Kidney (tissue), 14 donors: Measurements from ENCODE around the gene CMIP. TPM values are rescaled to one million over a fixed set of nuclear protein-coding genes. Genes with fewer than 3 reads are reported as not detected.
A peak's percentile ranks its signal among the peaks of the same experiment; 100 is the strongest.

Experiments used
- DNase-seq, 5 donors: peaks; one replicate each; pipeline ENCODE4 v3.0.0-alpha.2; 2013 to 2020
- FAIRE-seq: peaks from 2 replicates; lab custom pipeline; 2012; peaks lifted over from hg19 to GRCh38; lab: Jason Lieb, UNC
- H3K27ac ChIP-seq, 2 donors: one replicate each; pipeline ENCODE4 v1.7.0; 2013; ENCODE audit warnings: low read depth in 2 of 2, low read length in 2 of 2, inconsistent platforms in 1 of 2
- H3K27me3 ChIP-seq: one replicate; pipeline ENCODE4 v1.7.1; 2013; ENCODE audit warnings: low read length, inconsistent platforms; ENCODE audit not compliant: control insufficient read depth, insufficient read depth
- H3K36me3 ChIP-seq, 3 donors: one replicate each; pipeline versions ENCODE4 v1.7.0 to v1.7.1; 2013; ENCODE audit warnings: low read length in 3 of 3, control low read depth in 1 of 3, inconsistent platforms in 1 of 3; ENCODE audit not compliant: insufficient read depth in 3 of 3, control insufficient read depth in 2 of 3
- H3K4me1 ChIP-seq, 3 donors: one replicate each; pipeline versions ENCODE4 v1.7.0 to v1.7.1; 2013; ENCODE audit warnings: low read length in 3 of 3, inconsistent platforms in 1 of 3, low read depth in 1 of 3; ENCODE audit not compliant: control insufficient read depth in 2 of 3, insufficient read depth in 2 of 3
- H3K4me3 ChIP-seq, 3 donors: one replicate each; pipeline versions ENCODE4 v1.7.0 to v1.8.1; 2013; ENCODE audit warnings: low read length in 3 of 3, control low read depth in 1 of 3, inconsistent platforms in 1 of 3
- H3K9ac ChIP-seq, 3 donors: one replicate each; pipeline versions ENCODE4 v1.7.0 to v1.7.1; 2013; ENCODE audit warnings: low read length in 3 of 3, control low read depth in 1 of 3, inconsistent platforms in 1 of 3
- H3K9me3 ChIP-seq, 3 donors: one replicate each; pipeline versions ENCODE4 v1.7.0 to v1.7.1; 2013; ENCODE audit warnings: low read length in 3 of 3, control low read depth in 1 of 3, inconsistent platforms in 1 of 3; ENCODE audit not compliant: control insufficient read depth in 2 of 3, insufficient read depth in 1 of 3
- intact Hi-C: fragments of 100-400 bp; cut with DNase I; formaldehyde crosslinking; loops from one replicate; pipeline ENCODE4 v1.11.1; 2022
- polyA plus RNA-seq: library from polyadenylated mRNA; stranded (reverse); fragments of 350-450 nt; fragmentation: Illumina TruSeq; extraction: RNeasy Lipid Tissue Mini Kit (QIAGEN cat#74804); gene quantifications from one replicate; pipeline ENCODE4 v1.2.3, GENCODE V29; 2014; ENCODE audit warnings: low read depth, low replicate concordance; ENCODE audit not compliant: insufficient read depth
- total RNA-seq: library from RNA; stranded (reverse); fragmentation: NEBNext Ultra II Directional; extraction: Animal tissue kit (Norgen Biotek cat#: 25700); gene quantifications from one replicate; pipeline ENCODE4 v1.2.1, GENCODE V29; 2021
- TF ChIP-seq, protein P1 (sequence below): IDR thresholded peaks from 3 replicates; pipeline ENCODE4 v1.5.1; 2012; ENCODE audit warnings: mild to moderate bottlenecking, moderate library complexity, borderline replicate concordance; ENCODE audit not compliant: insufficient read depth; ENCODE audit errors: extremely low read depth
- donor health status: control.
- donor health status: control.
- donor health status: control.
- donor health status: control.
- donor health status: control.
- donor health status: DM: yes; HTN: yes; CAD: no.
- donor health status: Normal renal cell carcinoma (clear cell type).

Gene CMIP
- total and polyA plus RNA-seq, 2 donors from 2014 or later = 16.6 to 65.7 TPM

- H3K27me3 ChIP-seq = no peaks in the 10 kb centered on the region
- H3K36me3 ChIP-seq = peaks cover 9 to 13% (median 9%) of the 10 kb centered on the region in 3 donors
- FAIRE-seq (no peak), DNase-seq (peak in 4 of 5 donors; percentile 33 to 82 (median 55))
- peaks cover 0 to 3% (median 0%) of the 10 kb centered on the region in 3 donors for H3K9me3 ChIP-seq
- peak overlapping the region in 1 of 2 donors; percentile 0 for H3K27ac ChIP-seq
- no peak overlapping the region for H3K9ac ChIP-seq
- peaks cover 0 to 58% (median 37%) of the 10 kb centered on the region in 3 donors for H3K4me1 ChIP-seq
- H3K4me3 ChIP-seq = no peak overlapping the region
- TF ChIP-seq, protein P1, sequence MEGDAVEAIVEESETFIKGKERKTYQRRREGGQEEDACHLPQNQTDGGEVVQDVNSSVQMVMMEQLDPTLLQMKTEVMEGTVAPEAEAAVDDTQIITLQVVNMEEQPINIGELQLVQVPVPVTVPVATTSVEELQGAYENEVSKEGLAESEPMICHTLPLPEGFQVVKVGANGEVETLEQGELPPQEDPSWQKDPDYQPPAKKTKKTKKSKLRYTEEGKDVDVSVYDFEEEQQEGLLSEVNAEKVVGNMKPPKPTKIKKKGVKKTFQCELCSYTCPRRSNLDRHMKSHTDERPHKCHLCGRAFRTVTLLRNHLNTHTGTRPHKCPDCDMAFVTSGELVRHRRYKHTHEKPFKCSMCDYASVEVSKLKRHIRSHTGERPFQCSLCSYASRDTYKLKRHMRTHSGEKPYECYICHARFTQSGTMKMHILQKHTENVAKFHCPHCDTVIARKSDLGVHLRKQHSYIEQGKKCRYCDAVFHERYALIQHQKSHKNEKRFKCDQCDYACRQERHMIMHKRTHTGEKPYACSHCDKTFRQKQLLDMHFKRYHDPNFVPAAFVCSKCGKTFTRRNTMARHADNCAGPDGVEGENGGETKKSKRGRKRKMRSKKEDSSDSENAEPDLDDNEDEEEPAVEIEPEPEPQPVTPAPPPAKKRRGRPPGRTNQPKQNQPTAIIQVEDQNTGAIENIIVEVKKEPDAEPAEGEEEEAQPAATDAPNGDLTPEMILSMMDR = no peak
- intact Hi-C loops = no loop called here
Observed at GRCh38 chr16:81473066-81473488, 28.5 kb downstream of the CMIP start.

DNA sequence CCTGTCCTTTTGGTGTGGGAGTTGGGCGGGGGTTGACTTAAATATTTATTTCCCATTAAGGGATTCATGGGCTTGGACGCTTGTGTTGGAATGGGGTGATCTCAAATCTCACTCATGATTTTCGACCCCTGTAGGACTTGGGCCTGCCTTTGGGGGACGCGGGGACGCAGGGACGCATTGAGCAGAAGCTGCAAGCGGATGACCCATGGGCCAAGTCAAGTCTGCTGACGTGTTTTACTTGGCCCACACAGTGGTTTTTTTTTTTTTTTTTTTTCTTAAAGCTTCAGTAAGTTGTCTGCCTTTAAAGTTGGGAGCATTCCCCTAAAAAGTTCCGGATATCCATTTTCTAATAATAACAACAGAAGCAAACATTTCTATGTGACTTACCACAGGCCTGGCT lies 28.9 kb downstream of the CMIP start:
- peak in 4 of 5 donors; percentile 42 to 88 (median 63) for DNase-seq

DNA sequence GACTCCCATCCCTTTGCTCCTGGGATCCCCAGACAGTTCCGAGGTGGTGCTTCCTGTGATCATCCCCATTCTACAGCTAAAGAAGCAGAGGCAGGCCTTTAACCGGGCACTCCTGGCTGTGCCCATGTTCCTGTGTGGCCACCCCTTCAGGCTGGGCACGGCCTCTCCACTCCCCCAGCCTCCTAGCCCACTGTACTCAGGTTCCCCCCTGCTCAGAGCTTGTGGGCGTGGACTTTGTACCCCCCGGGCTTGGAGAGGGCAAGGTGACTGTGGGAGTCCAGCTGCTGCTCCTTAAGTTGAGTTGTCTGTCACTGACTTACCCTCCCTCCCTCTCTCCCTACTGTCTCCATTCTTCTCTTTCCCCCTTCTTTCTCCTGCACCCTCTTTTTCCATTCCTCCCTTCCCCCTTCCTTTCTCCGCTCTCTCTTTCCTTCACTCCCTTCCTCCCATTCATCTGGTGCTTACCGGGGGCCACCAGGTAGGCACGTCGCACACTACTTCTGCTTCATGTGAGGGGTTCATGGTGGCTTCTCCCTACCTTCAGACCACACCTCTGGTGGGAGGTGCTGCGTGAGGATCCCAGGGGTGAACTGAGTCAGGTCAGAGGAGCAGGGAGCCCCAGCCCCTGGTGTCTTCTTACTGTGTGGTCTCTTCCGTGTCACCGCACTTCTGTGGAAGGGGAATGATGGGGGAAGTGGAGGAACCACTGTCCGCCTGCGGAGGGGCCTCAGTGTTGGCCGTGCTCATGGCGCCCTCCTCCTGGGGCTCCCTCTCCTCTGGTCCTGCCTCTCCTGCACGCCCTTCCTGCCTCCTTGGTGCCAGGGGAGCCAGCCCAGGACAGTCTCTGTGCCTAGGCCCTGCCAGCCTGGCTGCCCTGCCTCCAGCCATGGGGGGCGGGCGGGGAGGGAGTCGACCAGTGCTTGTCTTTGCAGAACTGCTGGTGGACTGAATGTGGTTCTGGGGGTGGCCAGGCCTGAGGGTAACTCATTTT lies 29.7 kb downstream of the CMIP start:
- DNase-seq (peak in 1 of 5 donors; percentile 63), FAIRE-seq (no peak)
- H3K9ac ChIP-seq = no peak overlapping the region
- H3K4me3 ChIP-seq = no peak overlapping the region
- intact Hi-C loops = no loop called here
- TF ChIP-seq, protein P1 = no peak
- H3K27ac ChIP-seq = peak overlapping the region; percentile 65 to 82
- peaks cover 0 to 3% (median 0%) of the 10 kb centered on the region in 3 donors for H3K9me3 ChIP-seq
- H3K4me1 ChIP-seq = peaks cover 0 to 58% (median 40%) of the 10 kb centered on the region in 3 donors
- H3K27me3 ChIP-seq = no peaks in the 10 kb centered on the region
- H3K36me3 ChIP-seq = peaks cover 9 to 13% (median 9%) of the 10 kb centered on the region in 3 donors

More for the DNA sequence above, 28.9 kb downstream of the CMIP start:
- peak overlapping the region; percentile 65 to 82 for H3K27ac ChIP-seq
- H3K27me3 ChIP-seq = no peaks in the 10 kb centered on the region
- TF ChIP-seq, protein P1 = no peak
- H3K4me1 ChIP-seq = peaks cover 0 to 58% (median 38%) of the 10 kb centered on the region in 3 donors
- H3K36me3 ChIP-seq = peaks cover 9 to 13% (median 9%) of the 10 kb centered on the region in 3 donors
- H3K4me3 ChIP-seq = no peak overlapping the region
- H3K9ac ChIP-seq = no peak overlapping the region
- no peak for FAIRE-seq
- intact Hi-C loops = no loop called here
- H3K9me3 ChIP-seq = peaks cover 0 to 3% (median 0%) of the 10 kb centered on the region in 3 donors
